IMR-90 (cell line): ENCODE data around the gene SPATA24. TPM values are rescaled to one million over a fixed set of nuclear protein-coding genes. Genes with fewer than 3 reads are reported as not detected.

Experiments used
- ATAC-seq: fragments of 200-7000 bp; cut with Tn5 transposase; 2 replicates; pipeline ENCODE4 v1.9.1; 2020; ENCODE audit warnings: low read depth, mild to moderate bottlenecking, moderate library complexity
- BruUV-seq: library from RNA; stranded (reverse); fragments of 400-500 nt; replicated peaks from 2 replicates; lab custom pipeline; 2021; lab: Mats Ljungman, UMichigan
- CTCF ChIA-PET: fragments of 300-600 bp; formaldehyde crosslinking; extraction: SDS; loops from one replicate; lab custom pipeline; 2021; ENCODE audit warnings: antibody characterized with exemption; lab: Yijun Ruan, JAX
- POLR2A ChIA-PET: fragments of 300-600 bp; sonication (Branson Sonifier 250); formaldehyde crosslinking; loops from one replicate; lab custom pipeline; 2022; ENCODE audit warnings: antibody characterized with exemption; ENCODE audit not compliant: unreplicated experiment; lab: Charles Lee
- DNase-seq: peaks from one replicate; pipeline ENCODE4 v3.0.0; 2013
- H2AFZ ChIP-seq: replicated peaks from 2 replicates; pipeline ENCODE3; 2013; ENCODE audit warnings: low read length, mild to moderate bottlenecking; ENCODE audit not compliant: poor library complexity
- H2AK5ac ChIP-seq: 2 replicates; pipeline ENCODE4 v1.6.1; 2013; ENCODE audit warnings: low read depth, low read length, inconsistent platforms
- H2AK9ac ChIP-seq: replicated peaks from 2 replicates; pipeline ENCODE3; 2013; ENCODE audit warnings: mild to moderate bottlenecking, low read depth, low read length, moderate library complexity; ENCODE audit not compliant: poor library complexity
- H2BK120ac ChIP-seq: 2 replicates; pipeline ENCODE4 v1.6.1; 2013; ENCODE audit warnings: low read depth, low read length, inconsistent platforms
- H2BK15ac ChIP-seq: 3 replicates; pipeline ENCODE4 v1.6.1; 2013; ENCODE audit warnings: low read depth, low read length, inconsistent platforms
- H2BK20ac ChIP-seq: 2 replicates; pipeline ENCODE4 v1.6.1; 2013; ENCODE audit warnings: low read depth, mild to moderate bottlenecking, inconsistent platforms, low read length, moderate library complexity
- H2BK5ac ChIP-seq: 2 replicates; pipeline ENCODE4 v1.6.1; 2013; ENCODE audit warnings: mild to moderate bottlenecking, low read depth, low read length, inconsistent platforms; ENCODE audit not compliant: poor library complexity, severe bottlenecking
- H3K14ac ChIP-seq: replicated peaks from 2 replicates; pipeline ENCODE4 v1.6.1; 2013; ENCODE audit warnings: low read depth, low read length, inconsistent platforms
- H3K18ac ChIP-seq: 2 replicates; pipeline ENCODE4 v1.6.1; 2013; ENCODE audit warnings: low read depth, low read length, control low read depth
- H3K23ac ChIP-seq: 2 replicates; pipeline ENCODE4 v1.6.1; 2013; ENCODE audit warnings: low read depth, low read length, inconsistent platforms
- H3K27ac ChIP-seq: 2 replicates; pipeline ENCODE4 v1.5.1; 2013; ENCODE audit warnings: mild to moderate bottlenecking, control low read depth, low read length; ENCODE audit not compliant: insufficient read depth
- H3K27me3 ChIP-seq: 2 replicates; pipeline ENCODE4 v1.6.1; 2013; ENCODE audit warnings: low read length; ENCODE audit not compliant: control insufficient read depth, insufficient read depth
- H3K36me3 ChIP-seq: 2 replicates; pipeline ENCODE4 v1.6.1; 2013; ENCODE audit warnings: low read length, mixed read lengths; ENCODE audit not compliant: control insufficient read depth, insufficient read depth
- H3K4ac ChIP-seq: 2 replicates; pipeline ENCODE4 v1.6.1; 2013; ENCODE audit warnings: low read depth, low read length, inconsistent platforms
- H3K4me1 ChIP-seq: 2 replicates; pipeline ENCODE4 v1.6.1; 2013; ENCODE audit warnings: low read length, mixed read lengths; ENCODE audit not compliant: control insufficient read depth, insufficient read depth
- H3K4me2 ChIP-seq: 2 replicates; pipeline ENCODE4 v1.6.1; 2013; ENCODE audit warnings: low read depth, mild to moderate bottlenecking, control low read depth, low read length, moderate library complexity
- H3K4me3 ChIP-seq: 2 replicates; pipeline ENCODE4 v1.5.1; 2013; ENCODE audit warnings: low read depth, mild to moderate bottlenecking, control low read depth, low read length, moderate library complexity; ENCODE audit not compliant: insufficient read depth
- H3K56ac ChIP-seq: 2 replicates; pipeline ENCODE4 v1.6.1; 2013; ENCODE audit warnings: low read length, inconsistent platforms; ENCODE audit not compliant: insufficient read depth; ENCODE audit errors: extremely low read depth
- H3K79me1 ChIP-seq, 2 experiments: 2 replicates each; pipeline ENCODE4 v1.6.1; 2013; ENCODE audit warnings: low read length in 2 of 2, inconsistent platforms in 1 of 2, low read depth in 1 of 2
- H3K9ac ChIP-seq: 2 replicates; pipeline ENCODE4 v1.6.1; 2013; ENCODE audit warnings: low read depth, low read length, control low read depth
- H3K9me1 ChIP-seq: 2 replicates; pipeline ENCODE4 v1.6.1; 2013; ENCODE audit warnings: low read length, inconsistent platforms; ENCODE audit not compliant: insufficient read depth
- H3K9me3 ChIP-seq: 2 replicates; pipeline ENCODE4 v1.6.1; 2013; ENCODE audit warnings: low read length; ENCODE audit not compliant: control insufficient read depth, insufficient read depth
- H4K20me1 ChIP-seq: 2 replicates; pipeline ENCODE4 v1.6.1; 2013; ENCODE audit warnings: low read length, inconsistent platforms; ENCODE audit not compliant: insufficient read depth
- H4K5ac ChIP-seq: 2 replicates; pipeline ENCODE4 v1.6.1; 2013; ENCODE audit warnings: mild to moderate bottlenecking, low read depth, low read length, control low read depth
- H4K8ac ChIP-seq, 2 experiments: 2 replicates each; pipeline ENCODE4 v1.6.1; 2013; ENCODE audit warnings: low read depth in 2 of 2, low read length in 2 of 2, control low read depth in 1 of 2, inconsistent platforms in 1 of 2
- H4K91ac ChIP-seq: 2 replicates; pipeline ENCODE4 v1.6.1; 2013; ENCODE audit warnings: low read depth, low read length, inconsistent platforms; ENCODE audit not compliant: insufficient read depth
- BHLHE40 ChIP-seq: fragments of 150-350 bp; IDR thresholded peaks from 2 replicates; pipeline ENCODE4 v1.6.1; 2016; ENCODE audit warnings: mild to moderate bottlenecking, low read depth, low read length
- CEBPB ChIP-seq: IDR thresholded peaks from 2 replicates; pipeline ENCODE4 v1.6.1; 2012; ENCODE audit warnings: low read depth, low read length, improper control_type of control experiment
- CHD1 ChIP-seq: IDR thresholded peaks from 2 replicates; pipeline ENCODE4 v1.6.1; 2012; ENCODE audit warnings: low read depth, low read length, improper control_type of control experiment
- FOS ChIP-seq: fragments of 150-350 bp; IDR thresholded peaks from 2 replicates; pipeline ENCODE4 v1.6.1; 2016; ENCODE audit warnings: low read depth, low read length
- MAFK ChIP-seq: IDR thresholded peaks from 2 replicates; pipeline ENCODE4 v1.6.1; 2012; ENCODE audit warnings: low read depth, low read length, improper control_type of control experiment
- MAZ ChIP-seq: IDR thresholded peaks from 2 replicates; pipeline ENCODE4 v1.6.1; 2012; ENCODE audit warnings: low read depth, mild to moderate bottlenecking, low read length, improper control_type of control experiment, moderate library complexity, borderline replicate concordance
- MXI1 ChIP-seq: IDR thresholded peaks from 2 replicates; pipeline ENCODE4 v1.6.1; 2012; ENCODE audit warnings: low read depth, mild to moderate bottlenecking, low read length, moderate library complexity, borderline replicate concordance
- NFE2L2 ChIP-seq: fragments of 150-350 bp; IDR thresholded peaks from 2 replicates; pipeline ENCODE4 v1.6.1; 2016; ENCODE audit warnings: low read depth, mild to moderate bottlenecking, low read length
- POLR2A ChIP-seq: IDR thresholded peaks from 2 replicates; pipeline ENCODE4 v1.6.1; 2012; ENCODE audit warnings: mild to moderate bottlenecking, low read depth, low read length
- RAD21 ChIP-seq: IDR thresholded peaks from 2 replicates; pipeline ENCODE4 v1.6.1; 2012; ENCODE audit warnings: low read length, improper control_type of control experiment
- RCOR1 ChIP-seq: IDR thresholded peaks from 2 replicates; pipeline ENCODE4 v1.6.1; 2012; ENCODE audit warnings: mild to moderate bottlenecking, low read length, improper control_type of control experiment; ENCODE audit not compliant: insufficient replicate concordance
- RFX5 ChIP-seq: IDR thresholded peaks from 2 replicates; pipeline ENCODE4 v1.8.0; 2012; ENCODE audit warnings: low read depth, mild to moderate bottlenecking, low read length, moderate library complexity
- SMC3 ChIP-seq: fragments of 150-350 bp; IDR thresholded peaks from 2 replicates; pipeline ENCODE4 v1.6.1; 2016; ENCODE audit warnings: low read depth, mild to moderate bottlenecking, antibody characterized with exemption, low read length, moderate library complexity
- WGBS, 2 experiments: methylation state at CpG; one replicate each; pipeline versions ENCODE4 v1.1.5 to v1.1.7; 2013; ENCODE audit warnings: missing lambda C conversion rate in 2 of 2; ENCODE audit not compliant: insufficient read length in 1 of 2; ENCODE audit errors: extremely low coverage in 2 of 2; 5-methylcytosine and 5-hydroxymethylcytosine counted together
- dilution Hi-C: fragments of 300-500 bp; cut with HindIII; formaldehyde crosslinking; loops from one replicate; pipeline ENCODE4 v1.14.3; 2018; ENCODE audit warnings: low sequenced_read_pairs; ENCODE audit not compliant: unreplicated experiment
- in situ Hi-C: fragments of 300-500 bp; cut with MboI; formaldehyde crosslinking; loops from 3 replicates; pipeline ENCODE4 v1.14.3; 2019; ENCODE audit warnings: low sequenced_read_pairs, inconsistent platforms, mixed read lengths
- intact Hi-C: fragments of 100-400 bp; cut with micrococcal nuclease; formaldehyde crosslinking; loops from 2 replicates; pipeline ENCODE4 v1.10.0; 2022
- polyA plus RNA-seq, 3 experiments: library from polyadenylated mRNA; depleted of rRNA; stranded (reverse); fragments of >200 nt; gene quantifications; 2 replicates each; pipeline ENCODE4 v1.2.3, GENCODE V29; 2012; ENCODE audit warnings: low replicate concordance in 1 of 3
- total RNA-seq: library from RNA; depleted of rRNA; stranded (reverse); fragments of >200 nt; gene quantifications from 2 replicates; pipeline ENCODE4 v1.2.3, GENCODE V29; 2012
- TF ChIP-seq, protein P1 (sequence below): fragments of 150-350 bp; IDR thresholded peaks from 2 replicates; pipeline ENCODE4 v1.6.1; 2016; ENCODE audit warnings: low read depth, mild to moderate bottlenecking, low read length, moderate library complexity, borderline replicate concordance
- TF ChIP-seq, protein P2 (sequence below): conservative IDR thresholded peaks from 2 replicates; pipeline ENCODE4 v1.5.1; 2012; ENCODE audit warnings: mild to moderate bottlenecking, low read depth, low read length, improper control_type of control experiment
- TF ChIP-seq, protein P3 (sequence below): fragments of 150-350 bp; IDR thresholded peaks from 2 replicates; pipeline ENCODE4 v1.6.1; 2017; ENCODE audit warnings: mild to moderate bottlenecking, antibody characterized with exemption, low read length, low read depth

The SPATA24 gene
- total and polyA plus RNA-seq, 2 of the 4 experiments (the other 2 are of a cell fraction), result 4.1 to 4.3 TPM

DNA sequence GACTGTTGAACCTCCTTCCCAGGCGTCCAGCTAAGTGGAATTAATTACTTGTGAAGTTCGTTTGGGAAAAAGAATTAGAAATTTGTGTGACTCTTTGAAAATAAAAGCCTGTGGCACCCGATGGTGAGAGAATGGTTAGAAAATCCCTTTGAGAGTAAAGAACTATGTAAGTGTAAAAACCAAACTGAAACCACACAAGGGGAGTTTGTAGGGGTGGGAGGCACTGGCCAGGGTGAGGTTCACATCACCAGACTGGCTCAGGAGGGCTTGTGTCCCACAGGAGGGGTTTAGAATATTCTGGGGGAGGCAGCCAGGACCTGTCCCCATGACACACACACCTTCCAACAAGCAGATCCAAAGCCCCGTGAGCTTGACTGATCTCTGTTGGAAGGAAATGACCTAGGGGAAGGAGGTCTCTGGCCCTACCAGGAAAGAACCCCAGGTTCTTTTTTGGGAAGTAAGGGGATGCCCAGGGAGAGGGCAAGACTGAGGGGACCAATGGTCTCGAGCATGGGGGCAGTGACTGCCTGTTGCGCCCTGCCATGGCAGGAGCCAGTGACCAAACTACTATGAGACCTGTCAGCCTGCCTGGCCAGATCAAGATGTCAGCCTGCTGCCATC, 4.3 kb downstream of the SPATA24 start:
- Histone ChIP-seq H4K8ac (no peak overlapping the region), H3K4me1 (peaks cover 4% of the 10 kb centered on the region), H2BK120ac (no peak overlapping the region), H2AK5ac (no peak overlapping the region), H2BK15ac (no peak overlapping the region), H4K20me1 (no peaks in the 10 kb centered on the region; the same call in 1 of the 2 replicates), H3K36me3 (no peaks in the 10 kb centered on the region), H2AK9ac (peak overlapping the region; percentile 49), H3K4me3 (no peak overlapping the region), H4K5ac (no peak overlapping the region), H3K56ac (no peak overlapping the region), H3K4ac (no peak overlapping the region), H3K9me3 (no peaks in the 10 kb centered on the region), H3K9ac (no peak overlapping the region), H3K4me2 (no peak overlapping the region), H4K91ac (no peak overlapping the region), H3K27me3 (peaks cover 6% of the 10 kb centered on the region; the same call in 1 of the 2 replicates), H2BK5ac (no peak overlapping the region), H2BK20ac (no peak overlapping the region), H3K79me1 (peaks cover 0 to 14% of the 10 kb centered on the region in 2 experiments; a peak in 1 of 4 replicates), H3K23ac (no peak overlapping the region), H3K14ac (no peak overlapping the region), H3K27ac (no peak overlapping the region), H3K9me1 (peaks cover 8% of the 10 kb centered on the region), H3K18ac (no peak overlapping the region), H2AFZ (no peak overlapping the region)
- ChIA-PET POLR2A (no interaction called here), CTCF (no interaction called here)
- WGBS, 2 experiments, result 82% methylated on average over 3 of the region's 6 CpGs; no CpG with 5 or more reads in 1 of the 2 experiments
- intact Hi-C loops, result no loop called here
- no TSS peak for BruUV-seq
- no peak for ATAC-seq
- TF ChIP-seq POLR2A, result no peak
- TF ChIP-seq, protein P1, sequence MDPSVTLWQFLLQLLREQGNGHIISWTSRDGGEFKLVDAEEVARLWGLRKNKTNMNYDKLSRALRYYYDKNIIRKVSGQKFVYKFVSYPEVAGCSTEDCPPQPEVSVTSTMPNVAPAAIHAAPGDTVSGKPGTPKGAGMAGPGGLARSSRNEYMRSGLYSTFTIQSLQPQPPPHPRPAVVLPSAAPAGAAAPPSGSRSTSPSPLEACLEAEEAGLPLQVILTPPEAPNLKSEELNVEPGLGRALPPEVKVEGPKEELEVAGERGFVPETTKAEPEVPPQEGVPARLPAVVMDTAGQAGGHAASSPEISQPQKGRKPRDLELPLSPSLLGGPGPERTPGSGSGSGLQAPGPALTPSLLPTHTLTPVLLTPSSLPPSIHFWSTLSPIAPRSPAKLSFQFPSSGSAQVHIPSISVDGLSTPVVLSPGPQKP, result no peak
- TF ChIP-seq, protein P2, sequence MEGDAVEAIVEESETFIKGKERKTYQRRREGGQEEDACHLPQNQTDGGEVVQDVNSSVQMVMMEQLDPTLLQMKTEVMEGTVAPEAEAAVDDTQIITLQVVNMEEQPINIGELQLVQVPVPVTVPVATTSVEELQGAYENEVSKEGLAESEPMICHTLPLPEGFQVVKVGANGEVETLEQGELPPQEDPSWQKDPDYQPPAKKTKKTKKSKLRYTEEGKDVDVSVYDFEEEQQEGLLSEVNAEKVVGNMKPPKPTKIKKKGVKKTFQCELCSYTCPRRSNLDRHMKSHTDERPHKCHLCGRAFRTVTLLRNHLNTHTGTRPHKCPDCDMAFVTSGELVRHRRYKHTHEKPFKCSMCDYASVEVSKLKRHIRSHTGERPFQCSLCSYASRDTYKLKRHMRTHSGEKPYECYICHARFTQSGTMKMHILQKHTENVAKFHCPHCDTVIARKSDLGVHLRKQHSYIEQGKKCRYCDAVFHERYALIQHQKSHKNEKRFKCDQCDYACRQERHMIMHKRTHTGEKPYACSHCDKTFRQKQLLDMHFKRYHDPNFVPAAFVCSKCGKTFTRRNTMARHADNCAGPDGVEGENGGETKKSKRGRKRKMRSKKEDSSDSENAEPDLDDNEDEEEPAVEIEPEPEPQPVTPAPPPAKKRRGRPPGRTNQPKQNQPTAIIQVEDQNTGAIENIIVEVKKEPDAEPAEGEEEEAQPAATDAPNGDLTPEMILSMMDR, result no peak
- TF ChIP-seq, protein P3, sequence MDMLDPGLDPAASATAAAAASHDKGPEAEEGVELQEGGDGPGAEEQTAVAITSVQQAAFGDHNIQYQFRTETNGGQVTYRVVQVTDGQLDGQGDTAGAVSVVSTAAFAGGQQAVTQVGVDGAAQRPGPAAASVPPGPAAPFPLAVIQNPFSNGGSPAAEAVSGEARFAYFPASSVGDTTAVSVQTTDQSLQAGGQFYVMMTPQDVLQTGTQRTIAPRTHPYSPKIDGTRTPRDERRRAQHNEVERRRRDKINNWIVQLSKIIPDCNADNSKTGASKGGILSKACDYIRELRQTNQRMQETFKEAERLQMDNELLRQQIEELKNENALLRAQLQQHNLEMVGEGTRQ, result no peak
- TF ChIP-seq MAFK, result no peak
- no peak for TF ChIP-seq CEBPB
- no peak for TF ChIP-seq BHLHE40
- no peak for TF ChIP-seq FOS
- no peak for TF ChIP-seq RAD21
- TF ChIP-seq MAZ, result no peak
- TF ChIP-seq RFX5, result no peak
- no peak for TF ChIP-seq RCOR1
- TF ChIP-seq MXI1, result no peak
- no peak for TF ChIP-seq SMC3
- no peak for TF ChIP-seq NFE2L2
- TF ChIP-seq CHD1, result no peak
- dilution Hi-C loops, result loop anchor here (25.0 kb wide), 1 partner anchor 113 kb away; no protein-coding TSS in a partner anchor
- DNase-seq, result no peak
- in situ Hi-C loops, result no loop called here
